Measurements from ENCODE around the gene CDH15.

DNA sequence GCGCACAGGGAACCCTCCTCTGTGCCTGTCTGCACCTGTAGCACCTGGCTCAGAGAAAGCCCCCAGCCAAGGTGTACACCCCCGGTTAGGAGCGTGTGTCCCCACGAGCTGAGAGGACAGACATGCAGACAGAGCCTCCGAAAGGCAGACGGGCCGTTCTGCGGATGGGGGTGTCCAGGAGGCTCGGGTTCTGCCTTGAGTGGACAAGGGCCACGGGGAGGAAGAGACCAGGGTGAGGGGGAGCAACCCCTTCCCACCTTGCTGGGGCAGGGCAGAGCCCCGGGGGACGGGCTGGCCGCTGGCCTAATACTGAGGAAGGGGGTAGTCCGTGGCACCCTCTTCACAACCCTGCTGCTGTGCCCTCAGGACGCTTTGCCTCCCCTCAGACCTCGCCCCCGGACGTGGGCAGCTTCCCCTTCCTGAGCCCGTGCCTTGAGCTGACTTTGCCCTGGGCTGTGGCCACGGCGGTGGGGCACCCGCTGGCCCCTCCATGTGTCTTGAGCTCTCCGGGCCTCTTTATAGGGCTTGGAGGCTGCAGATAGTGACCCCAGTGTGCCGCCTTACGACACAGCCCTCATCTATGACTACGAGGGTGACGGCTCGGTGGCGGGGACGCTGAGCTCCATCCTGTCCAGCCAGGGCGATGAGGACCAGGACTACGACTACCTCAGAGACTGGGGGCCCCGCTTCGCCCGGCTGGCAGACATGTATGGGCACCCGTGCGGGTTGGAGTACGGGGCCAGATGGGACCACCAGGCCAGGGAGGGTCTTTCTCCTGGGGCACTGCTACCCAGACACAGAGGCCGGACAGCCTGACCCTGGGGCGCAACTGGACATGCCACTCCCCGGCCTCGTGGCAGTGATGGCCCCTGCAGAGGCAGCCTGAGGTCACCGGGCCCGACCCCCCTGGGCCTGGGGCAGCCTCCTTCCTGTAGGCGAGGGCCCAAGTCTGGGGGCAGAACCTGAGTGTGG lies 23.1 kb downstream of the CDH15 start:
- TF ChIP-seq, protein P1, sequence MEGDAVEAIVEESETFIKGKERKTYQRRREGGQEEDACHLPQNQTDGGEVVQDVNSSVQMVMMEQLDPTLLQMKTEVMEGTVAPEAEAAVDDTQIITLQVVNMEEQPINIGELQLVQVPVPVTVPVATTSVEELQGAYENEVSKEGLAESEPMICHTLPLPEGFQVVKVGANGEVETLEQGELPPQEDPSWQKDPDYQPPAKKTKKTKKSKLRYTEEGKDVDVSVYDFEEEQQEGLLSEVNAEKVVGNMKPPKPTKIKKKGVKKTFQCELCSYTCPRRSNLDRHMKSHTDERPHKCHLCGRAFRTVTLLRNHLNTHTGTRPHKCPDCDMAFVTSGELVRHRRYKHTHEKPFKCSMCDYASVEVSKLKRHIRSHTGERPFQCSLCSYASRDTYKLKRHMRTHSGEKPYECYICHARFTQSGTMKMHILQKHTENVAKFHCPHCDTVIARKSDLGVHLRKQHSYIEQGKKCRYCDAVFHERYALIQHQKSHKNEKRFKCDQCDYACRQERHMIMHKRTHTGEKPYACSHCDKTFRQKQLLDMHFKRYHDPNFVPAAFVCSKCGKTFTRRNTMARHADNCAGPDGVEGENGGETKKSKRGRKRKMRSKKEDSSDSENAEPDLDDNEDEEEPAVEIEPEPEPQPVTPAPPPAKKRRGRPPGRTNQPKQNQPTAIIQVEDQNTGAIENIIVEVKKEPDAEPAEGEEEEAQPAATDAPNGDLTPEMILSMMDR (IDR thresholded peaks at IDR 0.05), result no peak
- TF ChIP-seq POLR2A (IDR thresholded peaks at IDR 0.05), result no peak

Data from thyroid gland (tissue), 4 donors.